ENCODE results near the gene GOLGA5.

Gene GOLGA5

GRCh38 chr14:92860049-92860840 lies 66.1 kb downstream of the GOLGA5 start:
- no peak for DNase-seq (ENCODE audit: low read depth)
- no peak overlapping the region for H3K4me3 ChIP-seq (replicated peaks; ENCODE audit: low read depth, low read length)
- TF ChIP-seq, protein P1, sequence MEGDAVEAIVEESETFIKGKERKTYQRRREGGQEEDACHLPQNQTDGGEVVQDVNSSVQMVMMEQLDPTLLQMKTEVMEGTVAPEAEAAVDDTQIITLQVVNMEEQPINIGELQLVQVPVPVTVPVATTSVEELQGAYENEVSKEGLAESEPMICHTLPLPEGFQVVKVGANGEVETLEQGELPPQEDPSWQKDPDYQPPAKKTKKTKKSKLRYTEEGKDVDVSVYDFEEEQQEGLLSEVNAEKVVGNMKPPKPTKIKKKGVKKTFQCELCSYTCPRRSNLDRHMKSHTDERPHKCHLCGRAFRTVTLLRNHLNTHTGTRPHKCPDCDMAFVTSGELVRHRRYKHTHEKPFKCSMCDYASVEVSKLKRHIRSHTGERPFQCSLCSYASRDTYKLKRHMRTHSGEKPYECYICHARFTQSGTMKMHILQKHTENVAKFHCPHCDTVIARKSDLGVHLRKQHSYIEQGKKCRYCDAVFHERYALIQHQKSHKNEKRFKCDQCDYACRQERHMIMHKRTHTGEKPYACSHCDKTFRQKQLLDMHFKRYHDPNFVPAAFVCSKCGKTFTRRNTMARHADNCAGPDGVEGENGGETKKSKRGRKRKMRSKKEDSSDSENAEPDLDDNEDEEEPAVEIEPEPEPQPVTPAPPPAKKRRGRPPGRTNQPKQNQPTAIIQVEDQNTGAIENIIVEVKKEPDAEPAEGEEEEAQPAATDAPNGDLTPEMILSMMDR (IDR thresholded peaks at IDR 0.05; ENCODE audit: low read length, missing control alignments), result no peak

- no peak overlapping the region for H3K4me3 ChIP-seq (replicated peaks; ENCODE audit: low read depth, low read length)
- TF ChIP-seq, protein P1 (IDR thresholded peaks at IDR 0.05; ENCODE audit: low read length, missing control alignments), result no peak
Observed at GRCh38 chr14:92861856-92862745, 68.0 kb downstream of the GOLGA5 start.

GRCh38 chr14:92863286-92864080 lies 69.4 kb downstream of the GOLGA5 start:
- no peak overlapping the region for H3K4me3 ChIP-seq (replicated peaks; ENCODE audit: low read depth, low read length)
- DNase-seq (ENCODE audit: low read depth), result no peak
- TF ChIP-seq, protein P1 (IDR thresholded peaks at IDR 0.05; ENCODE audit: low read length, missing control alignments), result no peak

More at GRCh38 chr14:92861856-92862745, 68.0 kb downstream of the GOLGA5 start:
- DNase-seq (ENCODE audit: low read depth), result no peak

- H3K4me3 ChIP-seq (replicated peaks; ENCODE audit: low read depth, low read length), result no peak overlapping the region
- DNase-seq (ENCODE audit: low read depth), result no peak
- TF ChIP-seq, protein P1 (IDR thresholded peaks at IDR 0.05; ENCODE audit: low read length, missing control alignments), result no peak
Observed at GRCh38 chr14:92865674-92866073, 71.6 kb downstream of the GOLGA5 start.

GRCh38 chr14:92866181-92866752 lies 72.2 kb downstream of the GOLGA5 start:
- H3K4me3 ChIP-seq (replicated peaks; ENCODE audit: low read depth, low read length), result no peak overlapping the region
- DNase-seq (ENCODE audit: low read depth), result no peak
- TF ChIP-seq, protein P1 (IDR thresholded peaks at IDR 0.05; ENCODE audit: low read length, missing control alignments), result no peak

Data from fibroblast of pulmonary artery (primary cell).